ENCODE measurements around the gene SPTBN1.
A peak's percentile ranks its signal among the peaks of the same experiment; 100 is the strongest.

SPTBN1 gene

GRCh38 chr2:54434711-54435110, 21.4 kb upstream of the SPTBN1 start:
- no peak for DNase-seq

- no peak for DNase-seq
Measured at GRCh38 chr2:54435325-54436226, 20.6 kb upstream of the SPTBN1 start.

DNA sequence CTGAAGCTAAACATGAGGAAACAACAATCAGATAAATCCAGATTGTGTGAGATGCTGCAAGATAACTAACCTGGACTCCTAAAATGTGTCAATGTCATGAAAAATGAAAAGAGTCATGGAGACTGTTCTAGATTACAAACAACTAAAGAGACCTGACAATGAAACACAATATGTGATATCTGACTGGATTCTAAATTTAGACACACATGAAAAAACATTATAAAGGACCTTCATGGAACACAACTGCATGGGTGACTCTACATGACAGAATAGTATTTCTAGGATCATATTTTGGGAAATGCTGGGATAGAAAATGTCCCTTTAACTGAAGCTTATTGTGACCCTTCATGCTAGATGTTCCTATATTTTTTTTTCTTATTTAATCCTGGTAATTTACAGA, 18.5 kb upstream of the SPTBN1 start:
- no peak for DNase-seq

- no peak for DNase-seq
Measured at GRCh38 chr2:54438271-54438670, 17.9 kb upstream of the SPTBN1 start.

DNA sequence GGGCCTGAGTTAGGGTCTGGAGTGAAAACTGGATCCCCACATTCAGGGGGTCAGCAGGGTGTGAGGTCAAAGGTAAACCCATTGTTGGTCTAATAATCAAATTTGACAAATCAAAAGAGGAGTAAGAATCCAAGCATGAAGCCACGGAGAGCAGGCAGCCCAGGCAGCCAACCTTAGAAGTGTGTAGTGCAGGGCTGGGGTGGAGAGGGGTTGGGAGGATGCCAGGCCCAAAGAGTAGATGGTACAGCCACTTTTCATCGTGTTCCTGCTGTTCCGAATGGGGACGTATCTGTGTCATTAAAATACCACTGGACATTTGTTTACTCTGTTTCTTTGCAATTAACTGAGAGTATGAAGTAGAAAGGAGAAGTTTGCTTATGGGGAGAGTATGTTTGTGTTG, 16.5 kb upstream of the SPTBN1 start:
- no peak for DNase-seq

GRCh38 chr2:54440050-54440449, 16.1 kb upstream of the SPTBN1 start:
- no peak for DNase-seq

DNA sequence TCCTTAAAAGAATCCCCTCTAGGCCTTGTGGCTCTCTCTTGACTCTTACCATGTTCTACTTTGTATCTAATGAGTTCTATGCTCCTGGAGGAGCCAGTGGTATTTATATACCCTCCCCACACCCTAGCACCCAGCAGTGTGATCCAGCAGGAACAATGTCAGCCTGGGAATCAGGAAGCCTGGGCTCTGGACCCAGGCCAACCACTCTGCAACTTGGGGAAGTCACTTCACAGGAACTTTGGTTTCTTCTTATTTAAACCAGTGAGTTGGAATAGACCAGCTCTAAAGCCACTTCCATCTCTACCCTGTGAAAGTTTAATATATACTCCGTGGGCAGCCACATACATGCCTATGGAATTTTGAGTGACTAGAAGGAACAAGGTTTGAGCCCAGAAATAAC, 11.6 kb upstream of the SPTBN1 start:
- no peak for DNase-seq

DNA sequence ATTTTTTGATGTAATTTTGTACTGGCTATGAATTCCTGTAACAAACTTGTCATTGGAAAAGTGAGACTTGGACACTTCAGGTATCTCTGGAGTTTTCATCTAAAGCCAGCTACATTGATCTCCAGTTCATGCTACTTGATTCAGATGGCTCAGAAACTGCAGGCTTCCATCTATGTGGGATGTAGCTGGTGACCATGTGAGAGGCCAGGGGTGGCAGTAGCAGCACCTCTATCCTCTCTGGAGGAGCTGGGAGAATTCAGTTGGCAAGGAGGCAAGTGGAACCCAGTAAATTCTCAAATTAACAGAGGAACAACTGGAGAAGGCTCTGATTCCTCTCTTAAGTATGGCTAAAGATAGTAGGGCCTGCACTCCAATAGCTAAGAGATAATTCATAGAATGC, 10.0 kb upstream of the SPTBN1 start:
- DNase-seq: no peak

- no peak for DNase-seq
Measured at GRCh38 chr2:54446625-54447024, 9.5 kb upstream of the SPTBN1 start.

- no peak for DNase-seq
Measured at GRCh38 chr2:54454548-54455130, 1.5 kb upstream of the SPTBN1 start.

- peak; percentile 21 for DNase-seq
Measured at GRCh38 chr2:54455131-54455562, 980 bp upstream of the SPTBN1 start.

GRCh38 chr2:54456362-54456611, 160 bp downstream of the SPTBN1 start:
- no peak for DNase-seq

DNA sequence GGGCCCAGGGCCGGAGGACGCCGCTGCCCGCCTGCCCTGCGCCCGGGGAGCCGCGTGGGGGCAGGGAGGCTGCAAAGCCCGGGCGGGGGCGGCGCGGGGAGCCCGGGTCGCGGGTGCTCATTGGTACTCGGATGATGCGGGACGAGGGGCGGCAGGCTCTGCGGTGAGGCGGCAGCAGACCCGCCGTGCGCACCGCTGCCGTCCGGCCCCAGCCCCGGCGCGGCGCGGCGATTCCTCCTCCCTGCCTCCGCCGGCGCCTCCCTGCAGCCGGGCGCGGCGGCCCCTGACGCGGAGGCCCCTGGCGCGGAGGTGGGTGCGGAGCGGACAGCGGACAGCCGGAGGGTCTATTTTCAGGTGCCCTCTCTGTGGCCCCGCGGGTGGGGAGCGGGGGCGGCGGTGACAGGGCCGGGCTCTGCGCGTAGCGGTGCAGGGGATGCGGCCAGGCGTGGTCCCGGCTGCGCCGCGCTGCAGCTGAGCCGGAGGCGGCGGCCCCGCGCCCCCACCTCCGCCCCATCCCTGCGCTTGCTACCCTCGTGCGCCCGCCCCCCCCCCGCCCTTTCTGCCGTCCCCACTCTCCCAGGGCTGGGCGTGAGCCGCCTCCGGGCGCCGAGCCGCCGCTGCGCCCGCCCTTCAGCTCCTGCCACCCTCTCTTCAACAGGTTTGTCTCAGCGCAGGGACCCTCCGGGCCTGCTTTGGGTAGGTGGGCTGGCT, 640 bp downstream of the SPTBN1 start:
- DNase-seq: peak; percentile 37

GRCh38 chr2:54457323-54458023, 1.3 kb downstream of the SPTBN1 start:
- DNase-seq: peak; percentile 39

- no peak for DNase-seq
Measured at GRCh38 chr2:54459037-54459441, 2.9 kb downstream of the SPTBN1 start.

- no peak for DNase-seq
Measured at GRCh38 chr2:54461261-54461660, 5.1 kb downstream of the SPTBN1 start.

GRCh38 chr2:54464341-54464740, 8.2 kb downstream of the SPTBN1 start:
- no peak for DNase-seq

GRCh38 chr2:54465143-54465542, 9.0 kb downstream of the SPTBN1 start:
- DNase-seq: no peak

DNA sequence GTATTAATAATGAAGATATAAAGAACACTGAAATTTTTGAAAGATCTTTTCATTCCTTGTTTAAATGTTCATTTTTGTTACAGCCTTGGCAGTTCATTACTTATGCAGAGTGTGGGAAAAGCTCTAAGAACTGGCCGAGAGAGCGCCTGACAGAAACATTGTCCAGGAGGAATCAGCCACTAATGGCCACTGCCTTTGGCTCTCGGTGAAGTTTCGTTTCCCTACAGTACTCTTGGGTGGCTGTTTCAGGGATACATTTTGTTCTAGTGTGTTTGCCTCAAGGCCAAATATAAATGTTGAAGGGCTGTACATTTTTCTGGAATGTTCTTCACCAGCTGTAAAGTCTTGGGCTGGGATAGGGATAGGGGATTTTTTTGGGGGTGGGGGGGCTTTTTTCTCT, 10.7 kb downstream of the SPTBN1 start:
- DNase-seq: no peak

DNA sequence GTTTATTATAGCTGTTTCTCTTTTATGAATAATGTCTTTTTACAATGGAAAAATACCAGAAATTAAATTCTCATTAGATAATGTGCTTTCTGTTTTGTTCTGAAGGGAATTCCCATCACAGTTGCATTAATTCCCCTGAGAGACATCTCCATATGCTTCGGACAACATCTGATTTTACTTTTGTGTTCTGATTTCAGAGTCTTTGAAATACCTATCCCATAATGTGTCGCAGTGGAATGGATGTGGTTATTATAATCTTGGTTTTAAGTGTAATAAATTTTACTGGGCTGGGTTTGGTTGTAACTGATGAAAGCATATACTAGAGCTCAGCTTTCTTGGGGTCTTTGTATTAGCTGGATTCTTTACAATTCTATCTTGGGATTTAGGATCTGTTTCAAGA, 12.5 kb downstream of the SPTBN1 start:
- no peak for DNase-seq

- no peak for DNase-seq
Measured at GRCh38 chr2:54469484-54470053, 13.4 kb downstream of the SPTBN1 start.

DNA sequence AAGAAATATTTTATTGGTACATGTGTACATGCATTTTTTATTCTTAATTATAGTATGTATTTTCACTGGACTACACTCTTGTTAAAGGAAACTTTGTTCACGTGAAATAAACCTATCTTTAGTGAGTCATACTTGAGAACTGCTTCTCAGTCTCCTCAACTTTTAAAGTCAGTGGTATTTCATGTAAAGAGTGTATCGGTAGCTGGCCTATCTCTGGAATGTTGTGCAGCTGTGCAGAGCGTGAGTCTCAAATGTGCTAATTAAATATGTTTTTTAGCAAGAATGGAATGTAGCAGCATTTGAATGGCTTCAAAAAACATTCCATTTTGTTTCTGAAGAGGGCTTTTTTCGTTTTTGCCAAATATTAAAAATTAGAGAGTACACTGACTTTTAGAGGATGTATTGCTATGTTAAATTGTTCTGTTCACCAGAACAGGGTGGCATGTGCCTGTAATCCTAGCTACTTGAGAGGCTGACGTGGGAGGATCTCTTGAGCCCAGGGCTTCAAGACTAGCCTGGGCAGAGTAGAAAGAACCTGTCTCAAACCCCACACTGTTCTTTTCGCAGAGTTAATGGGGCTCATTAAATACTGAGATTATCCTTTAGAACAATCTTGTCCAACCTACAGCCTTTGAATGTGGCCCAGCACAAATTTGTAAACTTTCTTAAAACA, 14.3 kb downstream of the SPTBN1 start:
- no peak for DNase-seq
